ENCODE data around the gene C17orf67.

Gene C17orf67

GRCh38 chr17:56833809-56834379 is at the start of gene C17orf67, which contains the start of gene DGKE:
Gene C17orf67, minus strand, starts transcription at chr17:56833920. Its CDS starts 18,110 bp downstream, at chr17:56815810.
Gene DGKE, plus strand, starts transcription at chr17:56834151. Its CDS starts 645 bp downstream, at chr17:56834796.
- H3K27ac ChIP-seq (ENCODE audit: low read length): no peak within 1 kb of the TSS
- H3K9ac ChIP-seq (ENCODE audit: low read depth, low read length): peak within 1 kb of the TSS; percentile 58; the same call in 1 of the 2 replicates
- peaks cover 23% of the 10 kb centered on the region; the same call in 1 of the 2 replicates for H3K4me1 ChIP-seq (ENCODE audit: insufficient read depth, low read length)
- H3K4me3 ChIP-seq (ENCODE audit: low read length): peak within 1 kb of the TSS; percentile 84
- peaks cover 32% of the 10 kb centered on the region for H3K27me3 ChIP-seq (ENCODE audit: insufficient read depth, low read length)
- no peaks in the 10 kb centered on the region for H3K9me3 ChIP-seq (ENCODE audit: insufficient read depth, low read depth, low read length)
- no peaks in the 10 kb centered on the region for H3K36me3 ChIP-seq (ENCODE audit: insufficient read depth, low read depth, low read length)

GRCh38 chr17:56881685-56882295 is 48.1 kb upstream of the C17orf67 start:
- H3K9ac ChIP-seq (ENCODE audit: low read depth, low read length): no peak overlapping the region
- H3K27ac ChIP-seq (ENCODE audit: low read length): no peak overlapping the region
- no peaks in the 10 kb centered on the region for H3K27me3 ChIP-seq (ENCODE audit: insufficient read depth, low read length)
- H3K4me1 ChIP-seq (ENCODE audit: insufficient read depth, low read length): no peaks in the 10 kb centered on the region
- peaks cover 1% of the 10 kb centered on the region; the same call in 1 of the 2 replicates for H3K9me3 ChIP-seq (ENCODE audit: insufficient read depth, low read depth, low read length)
- no peak overlapping the region for H3K4me3 ChIP-seq (ENCODE audit: low read length)
- peaks cover under 1% of the 10 kb centered on the region; the same call in 1 of the 2 replicates for H3K36me3 ChIP-seq (ENCODE audit: insufficient read depth, low read depth, low read length)

- no peak overlapping the region for H3K27ac ChIP-seq (ENCODE audit: low read length)
Observed at GRCh38 chr17:56880571-56880970, 46.9 kb upstream of the C17orf67 start.

GRCh38 chr17:56880133-56880532 is 46.4 kb upstream of the C17orf67 start:
- no peaks in the 10 kb centered on the region for H3K36me3 ChIP-seq (ENCODE audit: insufficient read depth, low read depth, low read length)
- H3K9me3 ChIP-seq (ENCODE audit: insufficient read depth, low read depth, low read length): no peaks in the 10 kb centered on the region
- H3K27ac ChIP-seq (ENCODE audit: low read length): no peak overlapping the region
- H3K4me1 ChIP-seq (ENCODE audit: insufficient read depth, low read length): no peaks in the 10 kb centered on the region
- H3K9ac ChIP-seq (ENCODE audit: low read depth, low read length): no peak overlapping the region
- no peaks in the 10 kb centered on the region for H3K27me3 ChIP-seq (ENCODE audit: insufficient read depth, low read length)
- H3K4me3 ChIP-seq (ENCODE audit: low read length): no peak overlapping the region

More at GRCh38 chr17:56880571-56880970, 46.9 kb upstream of the C17orf67 start:
- Histone ChIP-seq H3K27me3 (ENCODE audit: insufficient read depth, low read length) (no peaks in the 10 kb centered on the region), H3K4me3 (ENCODE audit: low read length) (no peak overlapping the region), H3K9me3 (ENCODE audit: insufficient read depth, low read depth, low read length) (no peaks in the 10 kb centered on the region), H3K36me3 (ENCODE audit: insufficient read depth, low read depth, low read length) (no peaks in the 10 kb centered on the region), H3K9ac (ENCODE audit: low read depth, low read length) (no peak overlapping the region), H3K4me1 (ENCODE audit: insufficient read depth, low read length) (no peaks in the 10 kb centered on the region)

- H3K4me1 ChIP-seq (ENCODE audit: insufficient read depth, low read length): no peaks in the 10 kb centered on the region
- no peak overlapping the region for H3K9ac ChIP-seq (ENCODE audit: low read depth, low read length)
- no peaks in the 10 kb centered on the region for H3K27me3 ChIP-seq (ENCODE audit: insufficient read depth, low read length)
- no peaks in the 10 kb centered on the region for H3K36me3 ChIP-seq (ENCODE audit: insufficient read depth, low read depth, low read length)
- no peak overlapping the region for H3K4me3 ChIP-seq (ENCODE audit: low read length)
- H3K27ac ChIP-seq (ENCODE audit: low read length): no peak overlapping the region
- no peaks in the 10 kb centered on the region for H3K9me3 ChIP-seq (ENCODE audit: insufficient read depth, low read depth, low read length)
Observed at GRCh38 chr17:56879280-56879679, 45.6 kb upstream of the C17orf67 start.

GRCh38 chr17:56876766-56877179 is 43.1 kb upstream of the C17orf67 start:
- no peak overlapping the region for H3K9ac ChIP-seq (ENCODE audit: low read depth, low read length)
- H3K36me3 ChIP-seq (ENCODE audit: insufficient read depth, low read depth, low read length): no peaks in the 10 kb centered on the region
- no peaks in the 10 kb centered on the region for H3K27me3 ChIP-seq (ENCODE audit: insufficient read depth, low read length)
- H3K27ac ChIP-seq (ENCODE audit: low read length): no peak overlapping the region
- H3K4me1 ChIP-seq (ENCODE audit: insufficient read depth, low read length): no peaks in the 10 kb centered on the region
- H3K9me3 ChIP-seq (ENCODE audit: insufficient read depth, low read depth, low read length): no peaks in the 10 kb centered on the region
- no peak overlapping the region for H3K4me3 ChIP-seq (ENCODE audit: low read length)

GRCh38 chr17:56870081-56870651 is 36.4 kb upstream of the C17orf67 start:
- H3K27ac ChIP-seq (ENCODE audit: low read length): no peak overlapping the region
- no peaks in the 10 kb centered on the region for H3K4me1 ChIP-seq (ENCODE audit: insufficient read depth, low read length)
- no peaks in the 10 kb centered on the region for H3K27me3 ChIP-seq (ENCODE audit: insufficient read depth, low read length)
- no peaks in the 10 kb centered on the region for H3K9me3 ChIP-seq (ENCODE audit: insufficient read depth, low read depth, low read length)
- no peak overlapping the region for H3K9ac ChIP-seq (ENCODE audit: low read depth, low read length)
- no peak overlapping the region for H3K4me3 ChIP-seq (ENCODE audit: low read length)
- no peaks in the 10 kb centered on the region for H3K36me3 ChIP-seq (ENCODE audit: insufficient read depth, low read depth, low read length)

GRCh38 chr17:56868716-56869115 is 35.0 kb upstream of the C17orf67 start:
- Histone ChIP-seq H3K4me3 (ENCODE audit: low read length) (no peak overlapping the region), H3K4me1 (ENCODE audit: insufficient read depth, low read length) (no peaks in the 10 kb centered on the region), H3K27ac (ENCODE audit: low read length) (no peak overlapping the region), H3K9me3 (ENCODE audit: insufficient read depth, low read depth, low read length) (no peaks in the 10 kb centered on the region), H3K36me3 (ENCODE audit: insufficient read depth, low read depth, low read length) (0 out of 2 replicates have a peak, but pooled peaks cover 7% of the 10 kb centered on the region), H3K27me3 (ENCODE audit: insufficient read depth, low read length) (no peaks in the 10 kb centered on the region), H3K9ac (ENCODE audit: low read depth, low read length) (no peak overlapping the region)

- Histone ChIP-seq H3K36me3 (ENCODE audit: insufficient read depth, low read depth, low read length) (peaks cover 11% of the 10 kb centered on the region; the same call in 1 of the 2 replicates), H3K9ac (ENCODE audit: low read depth, low read length) (no peak overlapping the region), H3K4me3 (ENCODE audit: low read length) (no peak overlapping the region), H3K4me1 (ENCODE audit: insufficient read depth, low read length) (no peaks in the 10 kb centered on the region), H3K9me3 (ENCODE audit: insufficient read depth, low read depth, low read length) (no peaks in the 10 kb centered on the region), H3K27me3 (ENCODE audit: insufficient read depth, low read length) (no peaks in the 10 kb centered on the region), H3K27ac (ENCODE audit: low read length) (no peak overlapping the region)
Observed at GRCh38 chr17:56867948-56868376, 34.2 kb upstream of the C17orf67 start.

- Histone ChIP-seq H3K27ac (ENCODE audit: low read length) (no peak overlapping the region), H3K9me3 (ENCODE audit: insufficient read depth, low read depth, low read length) (no peaks in the 10 kb centered on the region), H3K4me1 (ENCODE audit: insufficient read depth, low read length) (no peaks in the 10 kb centered on the region), H3K36me3 (ENCODE audit: insufficient read depth, low read depth, low read length) (peaks cover 25% of the 10 kb centered on the region; the same call in 1 of the 2 replicates), H3K9ac (ENCODE audit: low read depth, low read length) (no peak overlapping the region), H3K27me3 (ENCODE audit: insufficient read depth, low read length) (no peaks in the 10 kb centered on the region), H3K4me3 (ENCODE audit: low read length) (no peak overlapping the region)
Observed at GRCh38 chr17:56866496-56866895, 32.8 kb upstream of the C17orf67 start.

- H3K9ac ChIP-seq (ENCODE audit: low read depth, low read length): no peak overlapping the region
- H3K27ac ChIP-seq (ENCODE audit: low read length): no peak overlapping the region
Observed at GRCh38 chr17:56866076-56866475, 32.4 kb upstream of the C17orf67 start.

More at GRCh38 chr17:56866076-56866475, 32.4 kb upstream of the C17orf67 start:
- Histone ChIP-seq H3K9me3 (ENCODE audit: insufficient read depth, low read depth, low read length) (no peaks in the 10 kb centered on the region), H3K4me3 (ENCODE audit: low read length) (no peak overlapping the region), H3K4me1 (ENCODE audit: insufficient read depth, low read length) (peaks cover 1% of the 10 kb centered on the region; the same call in 1 of the 2 replicates), H3K36me3 (ENCODE audit: insufficient read depth, low read depth, low read length) (peaks cover 27% of the 10 kb centered on the region; the same call in 1 of the 2 replicates), H3K27me3 (ENCODE audit: insufficient read depth, low read length) (no peaks in the 10 kb centered on the region)
